ENCODE results near the gene CEP72.

GRCh38 chr5:634191-634590 lies 22.1 kb downstream of the CEP72 start:
- TF ChIP-seq, protein P1, sequence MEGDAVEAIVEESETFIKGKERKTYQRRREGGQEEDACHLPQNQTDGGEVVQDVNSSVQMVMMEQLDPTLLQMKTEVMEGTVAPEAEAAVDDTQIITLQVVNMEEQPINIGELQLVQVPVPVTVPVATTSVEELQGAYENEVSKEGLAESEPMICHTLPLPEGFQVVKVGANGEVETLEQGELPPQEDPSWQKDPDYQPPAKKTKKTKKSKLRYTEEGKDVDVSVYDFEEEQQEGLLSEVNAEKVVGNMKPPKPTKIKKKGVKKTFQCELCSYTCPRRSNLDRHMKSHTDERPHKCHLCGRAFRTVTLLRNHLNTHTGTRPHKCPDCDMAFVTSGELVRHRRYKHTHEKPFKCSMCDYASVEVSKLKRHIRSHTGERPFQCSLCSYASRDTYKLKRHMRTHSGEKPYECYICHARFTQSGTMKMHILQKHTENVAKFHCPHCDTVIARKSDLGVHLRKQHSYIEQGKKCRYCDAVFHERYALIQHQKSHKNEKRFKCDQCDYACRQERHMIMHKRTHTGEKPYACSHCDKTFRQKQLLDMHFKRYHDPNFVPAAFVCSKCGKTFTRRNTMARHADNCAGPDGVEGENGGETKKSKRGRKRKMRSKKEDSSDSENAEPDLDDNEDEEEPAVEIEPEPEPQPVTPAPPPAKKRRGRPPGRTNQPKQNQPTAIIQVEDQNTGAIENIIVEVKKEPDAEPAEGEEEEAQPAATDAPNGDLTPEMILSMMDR (IDR thresholded peaks at IDR 0.05) = no peak
- TF ChIP-seq POLR2A (IDR thresholded peaks at IDR 0.05) = no peak
